GM18511 (cell line): ENCODE data around the gene PAM.
"Not testable (repeated sequence)": the region's sequence is repeated elsewhere in the genome, so short reads cannot be mapped to it uniquely, and the experiment has no call there.

Experiments used
- ATAC-seq: cut with Tn5 transposase; IDR thresholded peaks from one replicate; pipeline ENCODE4 v1.9.1; 2021; ENCODE audit warnings: mild to moderate bottlenecking, moderate library complexity; ENCODE audit not compliant: unreplicated experiment

The PAM gene

GRCh38 chr5:103034662-103035392 is 279.7 kb downstream of the PAM start:
- ATAC-seq: no peak

- ATAC-seq: no peak
These were observed 280.6 kb downstream of the PAM start for GRCh38 chr5:103035701-103036100.

GRCh38 chr5:103036601-103037000 is 281.5 kb downstream of the PAM start:
- ATAC-seq: no peak

GRCh38 chr5:103037673-103038455 is 282.8 kb downstream of the PAM start:
- no peak for ATAC-seq

- ATAC-seq: no peak
These were observed 286.1 kb downstream of the PAM start for GRCh38 chr5:103041071-103041676.

- ATAC-seq: not testable (repeated sequence)
These were observed 291.6 kb downstream of the PAM start for GRCh38 chr5:103046706-103047105.

GRCh38 chr5:103057208-103058130 is 302.4 kb downstream of the PAM start:
- ATAC-seq: no peak

- no peak for ATAC-seq
These were observed 304.4 kb downstream of the PAM start for GRCh38 chr5:103059525-103059924.

- ATAC-seq: no peak
These were observed 305.4 kb downstream of the PAM start for GRCh38 chr5:103060424-103060954.

- ATAC-seq: no peak
These were observed 311.2 kb downstream of the PAM start for GRCh38 chr5:103066326-103066725.

- ATAC-seq: not testable (repeated sequence)
These were observed 318.4 kb downstream of the PAM start for GRCh38 chr5:103073500-103073899.

GRCh38 chr5:103075442-103075841 is 320.3 kb downstream of the PAM start:
- no peak for ATAC-seq
